Type B pancreatic cell (in vitro differentiated cells): ENCODE results near the gene PEAK3. TPM values are rescaled to one million over a fixed set of nuclear protein-coding genes. Genes with fewer than 3 reads are reported as not detected.

ENCODE experiments used
- DNase-seq: peaks from one replicate; pipeline ENCODE4 v3.0.0; 2021; ENCODE audit warnings: mixed read lengths; ENCODE audit not compliant: unreplicated experiment; ENCODE audit errors: extremely low spot score
- H3K27ac Mint-ChIP-seq: 2 replicates; pipeline ENCODE4 v1.8.0; 2021; ENCODE audit warnings: mild to moderate bottlenecking, mixed read lengths
- H3K27me3 Mint-ChIP-seq: 2 replicates; pipeline ENCODE4 v1.8.0; 2021; ENCODE audit warnings: mixed read lengths
- H3K36me3 Mint-ChIP-seq: 2 replicates; pipeline ENCODE4 v1.8.0; 2021; ENCODE audit warnings: mixed read lengths
- H3K4me1 Mint-ChIP-seq: one replicate; pipeline ENCODE4 v1.8.0; 2021; ENCODE audit warnings: mixed read lengths; ENCODE audit not compliant: unreplicated experiment
- H3K4me3 Mint-ChIP-seq: 2 replicates; pipeline ENCODE4 v1.8.0; 2021; ENCODE audit warnings: mild to moderate bottlenecking, mixed read lengths
- H3K9me3 Mint-ChIP-seq: 2 replicates; pipeline ENCODE4 v1.8.0; 2021; ENCODE audit warnings: mixed read lengths
- total RNA-seq: library from RNA; stranded (reverse); gene quantifications from 2 replicates; pipeline ENCODE4 v1.2.1, GENCODE V29; 2021; ENCODE audit warnings: low replicate concordance
- TF ChIP-seq, protein P1 (sequence below): fragments of 200-600 bp; sonication (generic); conservative IDR thresholded peaks from 2 replicates; pipeline ENCODE4 v1.5.0; 2021; ENCODE audit warnings: antibody characterized with exemption, mild to moderate bottlenecking

The PEAK3 gene
- total RNA-seq, 1 donor from 2014 or later = not detected

DNA sequence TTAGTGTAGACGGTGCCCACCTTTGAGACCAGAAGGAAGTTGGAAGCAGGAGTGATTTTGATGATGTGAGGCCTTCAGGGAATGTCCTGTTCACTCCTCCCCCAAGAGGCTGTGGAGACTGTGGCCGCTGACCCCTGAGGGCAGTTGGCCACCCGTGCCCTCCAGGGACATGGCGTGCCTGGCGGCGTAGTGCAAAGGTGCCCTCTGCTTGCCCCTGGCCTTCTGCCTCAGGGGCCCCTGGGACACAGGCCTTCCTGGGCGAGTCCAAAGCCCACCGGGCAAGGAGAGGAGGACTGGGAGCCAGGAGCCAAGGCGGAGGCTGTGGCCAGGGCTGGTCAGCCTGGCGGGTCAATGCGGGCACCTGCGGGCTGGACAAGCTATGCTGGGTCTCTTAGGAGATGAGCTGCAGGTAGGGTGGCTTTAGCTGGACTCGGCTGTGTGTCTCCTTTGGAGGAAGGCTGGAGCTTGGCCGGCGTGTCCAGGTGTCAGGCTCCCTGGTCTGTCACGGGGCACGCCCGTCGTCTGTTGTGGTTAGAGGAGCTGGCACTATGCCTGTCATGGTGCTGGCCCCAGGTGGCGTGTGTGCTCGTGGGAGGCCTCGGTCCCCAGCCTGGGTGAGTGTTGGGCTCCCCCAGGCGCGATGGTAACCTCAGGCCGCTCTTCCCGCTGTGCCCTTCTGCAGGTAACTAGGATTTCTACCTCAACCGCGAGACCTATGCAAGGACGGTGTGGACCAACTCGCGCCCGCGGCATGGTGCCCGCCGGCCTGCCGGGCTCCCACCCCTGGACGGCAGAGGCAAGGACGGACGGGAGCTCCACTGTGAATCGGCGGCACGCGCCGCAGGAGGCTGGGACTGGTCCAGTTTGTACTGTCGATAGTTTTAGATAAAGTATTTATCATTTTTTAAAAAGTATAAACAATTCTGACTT, 52.6 kb downstream of the PEAK3 start:
- DNase-seq = no peak
- no peaks in the 10 kb centered on the region for H3K9me3 Mint-ChIP-seq
- H3K27me3 Mint-ChIP-seq = no peaks in the 10 kb centered on the region
- no peak overlapping the region for H3K4me3 Mint-ChIP-seq
- no peaks in the 10 kb centered on the region for H3K36me3 Mint-ChIP-seq
- TF ChIP-seq, protein P1, sequence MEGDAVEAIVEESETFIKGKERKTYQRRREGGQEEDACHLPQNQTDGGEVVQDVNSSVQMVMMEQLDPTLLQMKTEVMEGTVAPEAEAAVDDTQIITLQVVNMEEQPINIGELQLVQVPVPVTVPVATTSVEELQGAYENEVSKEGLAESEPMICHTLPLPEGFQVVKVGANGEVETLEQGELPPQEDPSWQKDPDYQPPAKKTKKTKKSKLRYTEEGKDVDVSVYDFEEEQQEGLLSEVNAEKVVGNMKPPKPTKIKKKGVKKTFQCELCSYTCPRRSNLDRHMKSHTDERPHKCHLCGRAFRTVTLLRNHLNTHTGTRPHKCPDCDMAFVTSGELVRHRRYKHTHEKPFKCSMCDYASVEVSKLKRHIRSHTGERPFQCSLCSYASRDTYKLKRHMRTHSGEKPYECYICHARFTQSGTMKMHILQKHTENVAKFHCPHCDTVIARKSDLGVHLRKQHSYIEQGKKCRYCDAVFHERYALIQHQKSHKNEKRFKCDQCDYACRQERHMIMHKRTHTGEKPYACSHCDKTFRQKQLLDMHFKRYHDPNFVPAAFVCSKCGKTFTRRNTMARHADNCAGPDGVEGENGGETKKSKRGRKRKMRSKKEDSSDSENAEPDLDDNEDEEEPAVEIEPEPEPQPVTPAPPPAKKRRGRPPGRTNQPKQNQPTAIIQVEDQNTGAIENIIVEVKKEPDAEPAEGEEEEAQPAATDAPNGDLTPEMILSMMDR = no peak
- H3K27ac Mint-ChIP-seq = no peak overlapping the region
- peaks cover 4% of the 10 kb centered on the region for H3K4me1 Mint-ChIP-seq

DNA sequence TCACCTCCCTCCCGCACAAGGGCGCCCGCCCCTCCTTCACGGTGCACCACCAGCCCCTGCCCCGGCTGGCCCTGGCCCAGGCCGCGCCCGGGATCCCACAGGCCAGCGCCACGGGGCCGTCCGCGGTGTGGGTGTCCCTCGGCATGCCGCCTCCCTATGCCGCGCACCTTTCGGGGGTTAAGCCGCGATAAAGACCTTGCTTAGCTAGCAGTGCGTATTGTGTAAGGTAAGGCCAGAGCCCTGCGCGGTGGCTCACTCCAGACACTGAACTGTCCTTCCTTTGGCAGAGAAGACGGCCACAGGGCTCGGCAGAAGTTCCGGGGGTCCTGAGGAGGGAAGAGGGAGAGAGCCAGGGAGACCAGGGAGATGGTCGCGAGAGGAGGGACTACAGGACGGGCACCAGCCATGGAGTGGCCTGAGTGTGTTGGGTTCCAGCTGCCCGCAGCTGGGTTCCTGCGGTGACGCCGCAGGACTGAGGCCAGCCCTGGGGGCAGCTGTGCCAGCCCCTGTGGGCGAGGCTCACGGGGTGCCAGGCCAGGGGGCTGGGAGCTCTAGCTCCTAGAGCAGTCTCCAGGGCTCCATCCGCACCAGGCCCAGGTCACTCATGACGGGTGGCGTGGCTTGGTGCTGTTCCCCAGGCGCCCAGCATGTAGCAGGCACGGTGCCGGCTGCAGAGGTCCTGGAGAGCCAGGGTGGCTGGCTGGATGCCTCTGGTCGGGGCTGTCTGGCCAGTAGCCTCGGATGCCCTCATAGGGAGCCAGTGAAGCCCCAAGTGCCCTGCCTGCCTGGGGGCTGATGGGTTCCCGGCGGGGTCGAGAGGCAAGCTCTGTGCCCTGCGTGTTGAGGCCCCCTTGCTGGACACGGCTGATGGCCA, 53.6 kb downstream of the PEAK3 start:
- Mint-ChIP-seq H3K4me3 (no peak overlapping the region), H3K9me3 (no peaks in the 10 kb centered on the region), H3K27ac (no peak overlapping the region), H3K27me3 (no peaks in the 10 kb centered on the region), H3K36me3 (no peaks in the 10 kb centered on the region), H3K4me1 (no peaks in the 10 kb centered on the region)
- DNase-seq = no peak
- TF ChIP-seq, protein P1 = no peak

GRCh38 chr19:2227415-2228156, 54.4 kb downstream of the PEAK3 start:
- TF ChIP-seq, protein P1 = no peak
- DNase-seq = no peak
- no peaks in the 10 kb centered on the region for H3K36me3 Mint-ChIP-seq
- no peak overlapping the region for H3K27ac Mint-ChIP-seq
- no peak overlapping the region for H3K4me3 Mint-ChIP-seq
- no peaks in the 10 kb centered on the region for H3K9me3 Mint-ChIP-seq
- no peaks in the 10 kb centered on the region for H3K27me3 Mint-ChIP-seq
- no peaks in the 10 kb centered on the region for H3K4me1 Mint-ChIP-seq

DNA sequence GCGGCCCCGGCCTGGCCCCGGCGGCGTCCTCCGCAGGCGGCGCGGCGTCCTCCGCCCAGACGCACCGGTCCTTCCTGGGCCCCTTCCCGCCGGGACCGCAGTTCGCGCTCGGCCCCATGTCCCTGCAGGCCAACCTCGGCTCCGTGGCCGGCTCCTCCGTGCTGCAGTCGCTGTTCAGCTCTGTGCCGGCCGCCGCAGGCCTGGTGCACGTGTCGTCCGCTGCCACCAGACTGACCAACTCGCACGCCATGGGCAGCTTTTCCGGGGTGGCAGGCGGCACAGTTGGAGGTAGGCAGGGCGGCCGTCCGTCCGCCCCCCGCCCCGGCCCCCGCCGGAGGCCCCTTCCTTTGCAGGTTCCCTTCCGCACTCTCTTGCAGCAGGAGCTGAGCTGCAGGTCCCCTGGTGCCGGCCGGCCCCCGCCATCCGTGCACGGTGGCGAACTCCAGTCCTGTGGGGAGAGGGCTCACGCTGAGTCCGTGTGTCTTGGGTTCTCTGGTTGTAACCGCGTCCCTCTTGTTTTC, 55.1 kb downstream of the PEAK3 start:
- Mint-ChIP-seq H3K27ac (no peak overlapping the region), H3K27me3 (no peaks in the 10 kb centered on the region), H3K4me3 (no peak overlapping the region), H3K9me3 (no peaks in the 10 kb centered on the region), H3K36me3 (no peaks in the 10 kb centered on the region), H3K4me1 (no peaks in the 10 kb centered on the region)
- TF ChIP-seq, protein P1 = no peak
- DNase-seq = no peak
